ENCODE data around the gene CFAP107.

GRCh38 chr1:12703821-12704451 is 42.1 kb upstream of the CFAP107 start:
- TF ChIP-seq GABPA (IDR thresholded peaks at IDR 0.05; ENCODE audit: low read depth): no peak
- TF ChIP-seq POLR2AphosphoS5 (IDR thresholded peaks at IDR 0.05; ENCODE audit: low read depth): no peak
- TF ChIP-seq CTCF (IDR thresholded peaks at IDR 0.05; ENCODE audit: insufficient read depth, low read length): no peak
- TF ChIP-seq SPI1 (IDR thresholded peaks at IDR 0.05; ENCODE audit: borderline replicate concordance, low read depth): no peak
- TF ChIP-seq REST (IDR thresholded peaks at IDR 0.05; ENCODE audit: insufficient replicate concordance, low read depth): no peak
